ENCODE measurements around the gene DAB2.

Gene DAB2

GRCh38 chr5:39352170-39352569, 72.6 kb downstream of the DAB2 start:
- Histone ChIP-seq H3K4me3 (ENCODE audit: low read depth, low read length, poor library complexity, severe bottlenecking) (no peak overlapping the region), H4K20me1 (ENCODE audit: insufficient read depth, low read length) (no peaks in the 10 kb centered on the region), H3K27me3 (ENCODE audit: insufficient read depth, low read length) (no peaks in the 10 kb centered on the region), H3K9me2 (ENCODE audit: low read depth, low read length) (no peaks in the 10 kb centered on the region), H3F3A (ENCODE audit: insufficient read depth, low read length) (no peaks in the 10 kb centered on the region), H3K9me3 (ENCODE audit: low read length) (0 out of 2 replicates have a peak, but pooled peaks cover 6% of the 10 kb centered on the region), H2AFZ (ENCODE audit: low read length) (no peak overlapping the region), H3K27ac (ENCODE audit: low read depth, low read length, poor library complexity, severe bottlenecking) (no peak overlapping the region), H3K9ac (ENCODE audit: low read length) (no peak overlapping the region), H3K4me2 (ENCODE audit: low read length) (no peak overlapping the region), H3K79me2 (ENCODE audit: insufficient read depth, low read length) (no peaks in the 10 kb centered on the region), H3K36me3 (ENCODE audit: insufficient read depth, low read length) (no peaks in the 10 kb centered on the region; the same call in 1 of the 2 replicates), H3K4me1 (ENCODE audit: insufficient read depth, low read length, severe bottlenecking) (no peaks in the 10 kb centered on the region)
- no peak for TF ChIP-seq EZH2 (IDR thresholded peaks at IDR 0.05; ENCODE audit: borderline replicate concordance, low read length)
- no peak for TF ChIP-seq CTCF (IDR thresholded peaks at IDR 0.05; ENCODE audit: low read length)

GRCh38 chr5:39349484-39349883, 75.3 kb downstream of the DAB2 start:
- Histone ChIP-seq H3K27ac (ENCODE audit: low read depth, low read length, poor library complexity, severe bottlenecking) (no peak overlapping the region), H3K9ac (ENCODE audit: low read length) (no peak overlapping the region), H3K79me2 (ENCODE audit: insufficient read depth, low read length) (no peaks in the 10 kb centered on the region), H3K27me3 (ENCODE audit: insufficient read depth, low read length) (no peaks in the 10 kb centered on the region), H3K4me3 (ENCODE audit: low read depth, low read length, poor library complexity, severe bottlenecking) (no peak overlapping the region), H4K20me1 (ENCODE audit: insufficient read depth, low read length) (no peaks in the 10 kb centered on the region), H3K9me2 (ENCODE audit: low read depth, low read length) (no peaks in the 10 kb centered on the region), H3K9me3 (ENCODE audit: low read length) (0 out of 2 replicates have a peak, but pooled peaks cover 6% of the 10 kb centered on the region), H3K4me1 (ENCODE audit: insufficient read depth, low read length, severe bottlenecking) (no peaks in the 10 kb centered on the region), H3K36me3 (ENCODE audit: insufficient read depth, low read length) (no peaks in the 10 kb centered on the region; the same call in 1 of the 2 replicates), H3K4me2 (ENCODE audit: low read length) (no peak overlapping the region), H2AFZ (ENCODE audit: low read length) (no peak overlapping the region), H3F3A (ENCODE audit: insufficient read depth, low read length) (no peaks in the 10 kb centered on the region)
- TF ChIP-seq CTCF (IDR thresholded peaks at IDR 0.05; ENCODE audit: low read length) = no peak
- no peak for TF ChIP-seq EZH2 (IDR thresholded peaks at IDR 0.05; ENCODE audit: borderline replicate concordance, low read length)

- no peaks in the 10 kb centered on the region for H3K36me3 ChIP-seq (ENCODE audit: insufficient read depth, low read length)
- TF ChIP-seq CTCF (IDR thresholded peaks at IDR 0.05; ENCODE audit: low read length) = no peak
- TF ChIP-seq EZH2 (IDR thresholded peaks at IDR 0.05; ENCODE audit: borderline replicate concordance, low read length) = no peak
- no peaks in the 10 kb centered on the region for H4K20me1 ChIP-seq (ENCODE audit: insufficient read depth, low read length)
- H3K27me3 ChIP-seq (ENCODE audit: insufficient read depth, low read length) = no peaks in the 10 kb centered on the region
- no peaks in the 10 kb centered on the region for H3K4me1 ChIP-seq (ENCODE audit: insufficient read depth, low read length, severe bottlenecking)
- no peak overlapping the region for H3K4me3 ChIP-seq (ENCODE audit: low read depth, low read length, poor library complexity, severe bottlenecking)
- no peaks in the 10 kb centered on the region for H3F3A ChIP-seq (ENCODE audit: insufficient read depth, low read length)
- H2AFZ ChIP-seq (ENCODE audit: low read length) = no peak overlapping the region
- H3K9me2 ChIP-seq (ENCODE audit: low read depth, low read length) = no peaks in the 10 kb centered on the region
- H3K9me3 ChIP-seq (ENCODE audit: low read length) = no peaks in the 10 kb centered on the region
- H3K79me2 ChIP-seq (ENCODE audit: insufficient read depth, low read length) = no peaks in the 10 kb centered on the region
- no peak overlapping the region for H3K9ac ChIP-seq (ENCODE audit: low read length)
- H3K27ac ChIP-seq (ENCODE audit: low read depth, low read length, poor library complexity, severe bottlenecking) = no peak overlapping the region
- H3K4me2 ChIP-seq (ENCODE audit: low read length) = no peak overlapping the region
These were observed 82.3 kb downstream of the DAB2 start for GRCh38 chr5:39342460-39342859.
